HG03575 (cell line): ENCODE data around the gene RNF149.
"Not testable (repeated sequence)": the region's sequence is repeated elsewhere in the genome, so short reads cannot be mapped to it uniquely, and the experiment has no call there.

Source experiments
- ATAC-seq: cut with Tn5 transposase; IDR thresholded peaks from one replicate; pipeline ENCODE4 v1.9.1; 2021; ENCODE audit not compliant: unreplicated experiment, insufficient number of reproducible peaks, low FRiP score; ENCODE audit errors: extremely low read depth

RNF149 gene

GRCh38 chr2:101241158-101241557 lies 67.3 kb downstream of the RNF149 start:
- ATAC-seq: no peak

- not testable (repeated sequence) for ATAC-seq
These were observed 67.8 kb downstream of the RNF149 start for GRCh38 chr2:101240694-101241093.

GRCh38 chr2:101239760-101240118 lies 68.8 kb downstream of the RNF149 start:
- not testable (repeated sequence) for ATAC-seq

- no peak for ATAC-seq
These were observed 69.4 kb downstream of the RNF149 start for GRCh38 chr2:101238930-101239759.

- not testable (repeated sequence) for ATAC-seq
These were observed 70.6 kb downstream of the RNF149 start for GRCh38 chr2:101237944-101238343.

- ATAC-seq: not testable (repeated sequence)
These were observed 72.5 kb downstream of the RNF149 start for GRCh38 chr2:101235956-101236355.

GRCh38 chr2:101234169-101234938 lies 74.1 kb downstream of the RNF149 start:
- no peak for ATAC-seq

- ATAC-seq: no peak
These were observed 75.7 kb downstream of the RNF149 start for GRCh38 chr2:101232770-101233169.

- ATAC-seq: no peak
These were observed 76.4 kb downstream of the RNF149 start for GRCh38 chr2:101231937-101232730.

GRCh38 chr2:101231240-101231639 lies 77.3 kb downstream of the RNF149 start:
- ATAC-seq: no peak

- no peak for ATAC-seq
These were observed 77.9 kb downstream of the RNF149 start for GRCh38 chr2:101230541-101231001.
